HG02981 (cell line): ENCODE data around the gene GDE1.

ENCODE experiments used
- ATAC-seq: cut with Tn5 transposase; IDR thresholded peaks from one replicate; pipeline ENCODE4 v1.9.1; 2021; ENCODE audit warnings: mild to moderate bottlenecking, moderate library complexity; ENCODE audit not compliant: unreplicated experiment

GDE1 gene

GRCh38 chr16:19524356-19524615, 2.4 kb upstream of the GDE1 start:
- no peak for ATAC-seq

- ATAC-seq: peak; percentile 67
Measured at GRCh38 chr16:19523559-19524355, 1.9 kb upstream of the GDE1 start, which contains the start of gene CCP110. TSS of gene CCP110 (plus strand) at chr16:19523942. CDS start at chr16:19527882, 3,940 bp downstream.

- ATAC-seq: no peak
Measured at GRCh38 chr16:19523184-19523558, 1.3 kb upstream of the GDE1 start.

- ATAC-seq: no peak
Measured at GRCh38 chr16:19522760-19523159, 862 bp upstream of the GDE1 start.

DNA sequence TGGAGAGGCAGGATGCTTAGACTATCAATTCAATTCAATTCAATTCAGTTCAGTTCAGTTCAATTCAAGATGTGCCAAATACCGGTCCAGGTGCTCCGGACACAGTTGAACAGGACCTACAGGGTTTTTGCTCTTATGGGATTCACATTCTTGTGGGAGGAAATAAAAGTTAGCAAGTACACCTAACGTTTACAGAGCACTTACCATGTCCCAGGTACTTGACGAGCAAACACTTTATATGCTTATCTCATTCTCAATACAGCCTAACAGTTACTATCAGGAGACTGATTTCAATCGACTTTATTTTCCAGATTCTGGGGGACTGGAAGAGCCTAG, 467 bp upstream of the GDE1 start:
- no peak for ATAC-seq

DNA sequence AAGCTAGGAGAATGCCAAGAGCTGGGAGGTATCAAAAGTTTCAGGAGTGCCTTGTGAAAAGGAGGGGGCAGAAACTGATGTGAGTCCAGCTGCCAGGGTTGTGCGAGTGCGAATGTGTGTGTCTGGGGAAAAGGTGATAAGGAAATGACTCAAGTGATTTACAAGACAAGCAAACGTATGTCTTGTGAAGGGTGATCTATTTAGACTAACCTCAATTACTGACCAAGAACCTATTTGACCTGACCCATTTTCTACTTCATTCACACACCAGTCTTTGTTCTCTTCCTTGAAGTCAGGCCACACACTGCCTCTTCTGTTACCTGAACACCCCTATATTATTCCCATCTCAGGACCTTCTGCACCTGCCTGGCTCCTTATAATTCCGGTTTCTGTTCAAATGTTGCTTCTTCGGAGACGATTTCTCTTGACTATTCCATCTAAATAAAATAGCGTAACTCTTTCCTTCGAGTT, 1.0 kb downstream of the GDE1 start:
- no peak for ATAC-seq

GRCh38 chr16:19518388-19518787, 3.5 kb downstream of the GDE1 start:
- ATAC-seq: no peak

DNA sequence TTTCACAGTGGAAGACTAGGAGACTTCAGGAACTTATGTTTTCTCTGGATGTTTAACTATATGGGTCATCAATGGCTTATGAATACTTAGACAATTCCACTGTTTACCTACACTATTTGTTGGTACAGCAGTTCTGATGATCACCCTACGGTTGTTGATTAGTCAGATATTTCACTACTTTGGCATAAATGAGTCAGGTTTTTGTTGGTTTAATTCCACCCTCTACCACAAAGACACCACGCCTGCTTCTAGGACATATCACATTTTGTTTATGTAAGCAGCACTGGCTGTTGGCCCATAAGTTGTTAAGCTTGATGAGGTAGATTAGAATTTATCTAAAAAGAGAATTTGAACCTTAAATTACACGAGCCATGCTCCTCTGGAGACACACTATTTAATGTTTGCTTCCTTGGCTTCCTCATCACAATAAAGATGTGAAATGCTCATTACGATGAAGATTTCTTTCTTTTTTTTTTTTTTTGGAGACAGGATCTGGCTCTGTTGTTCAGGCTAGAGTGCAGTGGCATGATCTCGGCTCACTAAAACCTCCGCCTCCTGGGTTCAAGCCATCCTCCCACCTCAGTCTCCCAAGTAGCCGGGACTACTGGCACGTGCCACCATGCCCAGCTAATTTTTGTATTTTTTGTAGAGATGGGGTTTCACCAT, 4.3 kb downstream of the GDE1 start:
- ATAC-seq: no peak

GRCh38 chr16:19515757-19516156, 6.1 kb downstream of the GDE1 start:
- no peak for ATAC-seq

DNA sequence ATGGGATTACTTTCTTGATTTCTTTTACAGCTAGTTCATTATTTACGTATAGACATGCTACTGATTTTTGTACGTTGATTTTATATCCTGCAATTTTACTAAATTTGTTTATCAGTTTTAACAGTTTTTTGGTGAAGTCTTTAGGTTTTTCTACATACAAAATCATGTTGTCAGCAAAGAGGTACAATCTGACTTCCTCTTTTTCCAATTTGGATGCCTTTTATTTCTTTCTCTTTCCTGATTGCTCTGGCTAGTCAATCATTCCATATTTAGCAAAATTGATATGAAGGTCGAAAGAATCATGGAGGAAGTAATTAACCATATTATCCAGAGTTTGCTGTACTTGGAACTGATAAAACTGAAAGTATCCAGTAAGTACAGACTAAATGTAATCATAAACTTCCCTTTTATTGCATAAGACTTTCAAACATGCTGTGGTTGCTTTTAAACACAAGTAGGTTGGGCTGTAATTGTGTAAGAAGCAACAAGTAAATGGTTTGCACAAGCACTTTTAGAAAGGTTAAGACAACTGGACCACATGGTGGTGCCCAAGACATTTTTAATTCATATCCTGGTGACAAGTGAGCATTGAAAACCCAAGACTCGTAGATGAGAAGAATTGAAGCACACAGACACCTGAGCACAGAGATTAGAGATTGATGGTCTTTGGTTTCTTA, 8.4 kb downstream of the GDE1 start:
- ATAC-seq: no peak

DNA sequence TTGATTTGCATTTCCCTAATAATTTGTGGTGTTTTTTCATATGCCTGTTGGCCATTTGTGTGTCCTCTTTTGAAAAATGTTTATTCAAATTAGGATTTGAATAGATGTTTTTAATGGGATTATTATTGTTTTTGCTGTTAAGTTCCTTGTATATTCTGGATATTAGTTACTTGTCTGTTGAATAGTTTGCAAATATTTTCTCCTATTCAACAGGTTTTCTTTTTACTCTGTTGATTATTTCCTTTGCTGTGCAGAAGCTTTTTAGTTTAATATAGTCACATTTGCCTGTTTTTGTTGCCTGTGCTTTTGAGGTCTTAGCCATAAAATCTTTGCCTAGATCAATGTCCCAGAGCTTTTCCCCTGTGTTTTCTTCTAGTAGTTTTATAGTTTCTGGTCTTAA, 9.6 kb downstream of the GDE1 start:
- no peak for ATAC-seq

GRCh38 chr16:19507867-19508266, 14.0 kb downstream of the GDE1 start:
- no peak for ATAC-seq

GRCh38 chr16:19506965-19507364, 14.9 kb downstream of the GDE1 start:
- no peak for ATAC-seq

DNA sequence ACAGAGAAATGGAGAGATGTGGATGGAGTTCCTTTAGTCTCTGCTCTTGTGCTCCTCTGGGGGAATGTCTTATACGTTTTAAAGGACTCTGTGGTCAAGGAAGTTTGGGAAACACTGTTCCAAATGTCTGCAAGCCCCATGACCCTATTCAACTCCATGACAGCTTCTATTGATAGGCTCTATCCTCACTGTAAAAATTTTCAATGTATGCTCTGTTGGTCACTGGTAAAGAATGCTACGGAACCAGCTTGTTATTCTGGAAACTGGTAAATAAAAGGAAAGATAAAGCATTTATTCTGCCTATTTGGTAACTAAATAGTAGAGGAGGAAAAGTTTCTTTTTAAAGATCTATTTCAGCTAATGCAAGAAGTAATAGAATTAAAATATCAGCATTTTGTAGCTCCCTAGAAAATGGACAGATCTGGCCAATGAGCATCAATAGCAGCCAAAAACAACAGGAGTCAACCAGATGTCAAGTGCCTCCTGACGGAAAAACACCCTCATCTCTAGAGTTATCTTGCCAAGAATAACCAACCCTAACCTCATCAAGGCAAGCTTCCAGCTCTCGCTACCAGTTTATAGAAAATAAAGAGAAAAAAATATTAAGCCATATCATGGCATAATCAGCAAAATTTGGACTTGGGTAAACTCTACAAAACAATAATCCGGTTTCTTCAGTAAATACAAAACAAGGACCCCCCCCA, 16.1 kb downstream of the GDE1 start:
- no peak for ATAC-seq

- ATAC-seq: no peak
Measured at GRCh38 chr16:19503461-19504075, 18.3 kb downstream of the GDE1 start.

- no peak for ATAC-seq
Measured at GRCh38 chr16:19502395-19503131, 19.3 kb downstream of the GDE1 start.

GRCh38 chr16:19499481-19499880, 22.4 kb downstream of the GDE1 start:
- no peak for ATAC-seq

GRCh38 chr16:19499006-19499405, 22.9 kb downstream of the GDE1 start:
- ATAC-seq: no peak

DNA sequence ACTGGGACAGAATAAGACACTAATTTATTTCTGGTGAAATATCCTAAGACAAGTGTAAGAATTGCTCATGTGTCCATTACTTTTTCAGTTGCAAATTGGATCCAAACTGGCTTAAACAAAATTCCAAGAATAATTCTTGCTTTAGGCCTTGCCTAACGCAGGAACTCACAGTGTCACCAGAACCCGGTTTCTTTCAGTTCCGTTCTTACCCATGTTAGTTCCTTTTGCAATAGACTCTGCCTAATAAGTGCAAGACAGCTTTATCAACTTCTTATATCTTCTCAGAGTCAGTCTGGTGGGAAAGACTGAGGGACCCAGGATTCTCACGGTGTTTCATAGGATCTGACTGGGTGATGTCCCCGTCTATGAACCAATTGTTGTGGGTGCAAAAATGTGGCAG, 24.7 kb downstream of the GDE1 start:
- no peak for ATAC-seq

- ATAC-seq: no peak
Measured at GRCh38 chr16:19490619-19491018, 31.3 kb downstream of the GDE1 start.
